AML-193 (cell line): ENCODE results near the gene LONRF2.

Experiments used
- DNase-seq, 2 experiments: peaks; one replicate each; lab custom pipeline; 2025; lab: John Stamatoyannopoulos, UW

LONRF2 gene

DNA sequence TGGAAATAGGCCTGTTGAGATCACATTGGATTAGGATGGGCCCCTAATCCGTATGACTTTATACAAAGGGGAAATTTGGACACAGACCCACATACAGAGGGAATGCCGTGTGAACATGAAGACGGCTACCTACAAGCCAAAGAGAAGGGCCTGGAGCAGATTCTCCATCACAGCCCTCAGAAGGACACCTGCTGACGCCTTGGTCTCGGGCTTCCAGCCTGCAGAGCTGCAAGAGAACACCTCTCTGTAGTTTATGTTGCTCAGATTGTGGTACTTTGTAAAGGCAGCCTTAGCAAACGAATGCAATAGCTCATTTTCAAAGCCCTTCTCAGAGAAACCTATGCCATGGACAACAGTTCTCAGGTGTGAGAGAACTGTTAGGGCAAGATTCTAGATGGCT lies 86.1 kb downstream of the LONRF2 start:
- DNase-seq = no peak

DNA sequence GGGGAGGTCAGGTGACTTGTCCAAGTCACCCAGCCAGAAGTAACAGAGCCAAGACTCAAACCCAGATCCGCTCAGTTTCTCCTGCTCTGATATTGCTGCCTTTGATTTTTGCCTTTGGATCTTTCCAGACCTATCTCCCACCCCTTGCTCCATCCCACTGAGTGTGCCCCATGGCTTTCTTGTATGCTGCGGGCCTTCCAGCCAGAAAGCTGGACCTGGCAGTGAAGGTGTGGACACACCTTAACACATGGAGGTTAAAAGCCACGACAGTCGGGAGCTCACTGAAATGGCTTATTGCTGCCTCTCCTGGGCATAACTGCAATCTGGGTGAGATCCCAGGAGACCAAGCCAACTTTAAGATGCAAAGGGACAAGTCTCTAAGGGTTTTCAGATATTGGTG lies 86.7 kb downstream of the LONRF2 start:
- no peak for DNase-seq

DNA sequence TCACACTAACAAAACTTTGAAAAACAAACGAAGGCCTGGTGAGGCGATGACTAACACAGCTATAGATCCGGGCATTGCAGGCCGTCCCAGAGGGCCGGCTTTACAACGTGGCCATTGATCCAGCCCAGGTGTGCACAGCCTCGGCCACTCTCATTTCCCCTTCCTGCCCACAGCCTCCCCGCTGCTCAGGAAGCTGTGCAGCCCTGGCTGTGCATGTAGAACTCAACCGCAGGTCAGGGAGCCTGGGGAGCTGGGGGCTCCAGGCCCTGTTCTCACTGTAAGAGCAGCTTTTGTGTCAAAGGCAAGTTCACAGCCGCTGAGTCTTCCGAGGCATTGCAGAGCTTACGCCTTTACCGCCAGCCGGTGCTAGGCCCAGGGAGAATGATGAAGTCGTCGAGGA lies 87.2 kb downstream of the LONRF2 start:
- DNase-seq = no peak

DNA sequence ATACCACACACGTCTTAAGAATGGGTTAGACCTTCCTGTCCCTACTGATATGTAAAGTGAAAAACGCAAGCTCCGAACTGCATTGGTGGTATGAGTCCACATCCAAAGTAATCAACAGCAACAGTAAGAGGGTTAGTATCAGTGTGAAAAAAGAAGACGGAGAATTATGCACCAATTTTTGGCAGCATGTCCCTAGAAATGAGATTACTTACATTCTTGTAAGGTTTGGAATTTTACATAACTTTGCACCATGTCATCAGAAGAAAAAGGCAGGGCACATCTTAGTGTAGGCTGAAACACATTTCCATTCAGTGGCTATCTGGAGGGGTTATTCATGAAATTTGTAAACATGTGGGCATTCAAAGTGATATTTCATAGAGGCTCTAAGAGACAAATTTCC lies 88.2 kb downstream of the LONRF2 start:
- DNase-seq = no peak

DNA sequence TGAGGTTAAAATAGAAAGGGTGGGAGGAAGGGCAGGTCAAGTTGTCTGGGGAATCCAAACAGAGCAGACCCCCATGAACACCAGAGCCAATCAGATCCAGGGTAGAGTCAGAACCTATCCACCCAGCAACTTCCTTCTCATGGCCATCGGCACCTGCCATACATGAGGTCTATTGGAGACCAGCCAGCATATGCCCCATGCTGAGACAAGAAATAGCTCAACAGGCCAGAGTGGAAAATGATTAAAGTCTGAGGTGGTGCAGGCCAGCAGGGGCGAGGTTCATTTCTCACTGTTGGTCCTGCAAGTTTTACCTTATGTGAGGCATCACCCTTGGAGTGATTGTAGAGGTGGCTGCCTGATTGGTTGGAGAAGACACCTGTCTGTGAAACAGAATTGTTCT lies 89.2 kb downstream of the LONRF2 start:
- no peak for DNase-seq

DNA sequence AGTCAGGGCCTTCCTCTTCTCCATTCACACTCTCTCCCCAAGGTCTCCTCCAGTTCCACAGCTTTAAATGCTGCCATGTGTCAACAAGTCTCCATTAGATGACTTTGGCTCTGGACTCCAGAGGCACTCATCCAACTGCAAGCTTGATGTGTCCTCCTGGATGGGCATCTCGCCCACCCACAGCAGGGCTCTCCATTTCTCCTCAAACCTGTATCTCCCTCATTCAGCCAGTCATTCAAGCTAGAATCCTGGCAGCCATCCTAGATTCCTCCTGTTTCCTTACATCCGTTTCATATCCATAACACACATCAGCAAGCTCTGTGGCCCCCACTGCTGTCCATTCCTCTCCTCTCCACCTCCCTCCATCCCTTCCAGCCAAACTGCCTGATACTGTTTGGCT lies 91.5 kb downstream of the LONRF2 start:
- DNase-seq = no peak

DNA sequence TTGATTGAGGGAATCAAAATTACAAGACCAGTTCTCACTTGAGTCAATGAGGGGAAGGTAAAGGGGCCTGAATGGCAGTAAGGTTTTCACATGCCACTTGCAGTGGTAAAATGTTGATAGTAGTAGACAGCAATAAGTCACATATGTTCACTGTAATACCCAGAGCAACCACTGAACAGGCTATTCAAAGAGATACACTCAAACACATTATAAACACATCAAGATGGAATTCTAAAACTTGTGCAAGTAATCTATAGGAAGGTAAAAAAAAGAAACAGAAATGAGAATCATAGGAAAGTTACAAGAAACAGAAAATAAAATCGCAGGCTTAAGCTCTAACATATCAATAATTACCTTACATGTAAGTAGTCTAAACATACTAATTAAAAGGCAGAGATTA lies 93.3 kb downstream of the LONRF2 start:
- no peak for DNase-seq

DNA sequence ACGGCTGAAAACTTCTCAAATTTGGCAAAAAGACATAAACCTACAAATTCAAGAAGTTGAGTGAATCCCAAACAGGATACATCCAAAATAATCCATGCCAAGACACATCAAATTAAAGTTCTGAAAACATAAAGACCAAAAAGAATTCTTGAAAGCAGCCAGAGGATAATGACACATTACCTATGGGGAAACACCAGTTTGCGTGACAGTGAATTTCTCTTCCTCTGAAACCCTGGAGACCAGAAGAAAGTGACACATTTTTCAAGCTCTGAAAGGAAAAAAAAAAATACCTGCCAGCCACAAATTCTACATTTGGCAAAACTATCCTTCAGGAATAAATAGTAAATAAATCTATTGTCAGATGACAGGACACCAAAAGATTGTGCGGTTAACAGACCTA lies 93.9 kb downstream of the LONRF2 start:
- no peak for DNase-seq

DNA sequence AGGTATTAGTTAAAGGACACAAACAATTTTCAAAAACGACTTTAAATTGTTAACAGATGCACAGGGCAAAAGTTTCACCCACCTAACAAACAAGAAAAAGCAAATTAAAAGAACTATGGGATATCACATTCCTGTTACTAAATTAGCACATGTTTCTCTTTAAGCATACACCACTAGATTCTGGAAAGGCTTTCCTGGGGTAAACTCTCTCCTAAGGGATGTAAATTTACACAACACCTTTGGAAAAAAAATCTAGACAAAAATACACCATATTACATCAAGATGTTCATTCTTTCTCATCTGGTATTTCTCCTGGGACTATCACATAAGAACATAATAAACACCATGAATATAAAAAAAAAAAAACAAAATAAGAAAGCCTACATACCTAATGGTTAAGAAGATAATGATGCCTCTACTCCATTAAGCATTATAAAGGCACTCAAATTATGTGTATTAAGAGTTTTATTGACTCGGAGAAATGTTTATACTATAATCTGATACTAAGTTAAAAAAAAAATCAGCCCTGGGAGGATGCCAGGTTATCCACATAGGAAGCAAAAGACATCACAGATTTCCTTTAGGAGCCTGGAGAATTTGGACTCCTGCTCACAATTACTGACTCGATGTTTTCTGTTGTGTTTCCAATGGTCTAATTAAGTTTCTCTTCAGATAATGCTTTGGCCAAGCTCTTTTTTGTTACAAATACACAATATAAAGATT lies 97.2 kb downstream of the LONRF2 start:
- DNase-seq = no peak

DNA sequence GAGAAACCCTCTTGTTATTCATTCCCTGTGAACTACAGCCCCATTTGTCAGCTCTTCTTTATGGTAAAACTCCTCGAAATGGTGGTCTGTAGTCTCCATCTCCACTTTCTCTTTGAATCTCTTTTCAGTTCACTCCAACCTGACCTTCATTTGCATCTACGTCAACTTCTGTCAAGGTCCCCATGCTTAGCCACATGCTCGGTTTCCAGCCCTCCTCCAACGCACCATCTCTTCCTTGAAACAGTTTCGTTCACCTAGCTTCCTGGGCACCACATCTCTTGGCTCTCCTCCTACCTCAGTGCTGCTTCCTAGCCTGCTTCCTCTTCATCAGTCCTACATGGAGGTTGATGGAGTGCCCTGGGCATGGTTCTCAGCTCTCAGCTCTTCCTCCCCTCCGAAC lies 98.8 kb downstream of the LONRF2 start:
- no peak for DNase-seq
